Central memory CD8-positive, alpha-beta T cell (primary cell): ENCODE results near the gene TRPM5.

ENCODE experiments used
- ATAC-seq: fragments of 150-1000 bp; cut with Tn5 transposase; replicated peaks from 2 replicates; pipeline ENCODE4 v1.10.0; 2022; ENCODE audit warnings: mild to moderate bottlenecking, moderate FRiP score, moderate number of reproducible peaks; ENCODE audit not compliant: poor library complexity, severe bottlenecking; ENCODE audit errors: extremely low read depth
- DNase-seq, 2 donors: peaks; one replicate each; pipeline ENCODE4 v3.0.0; 2021; ENCODE audit warnings: low spot score in 2 of 2
- H3K27ac Mint-ChIP-seq: one replicate; pipeline ENCODE4 v1.8.0; 2022; ENCODE audit warnings: low read depth, mild to moderate bottlenecking, moderate library complexity, mixed read lengths
- H3K27me3 Mint-ChIP-seq: one replicate; pipeline ENCODE4 v1.8.0; 2022; ENCODE audit warnings: mixed read lengths
- H3K36me3 Mint-ChIP-seq: one replicate; pipeline ENCODE4 v1.8.0; 2022; ENCODE audit warnings: mild to moderate bottlenecking, moderate library complexity, mixed read lengths; ENCODE audit not compliant: insufficient read depth
- H3K4me1 Mint-ChIP-seq: one replicate; pipeline ENCODE4 v1.8.0; 2022; ENCODE audit warnings: mixed read lengths
- H3K4me3 Mint-ChIP-seq: one replicate; pipeline ENCODE4 v1.8.0; 2022; ENCODE audit warnings: mild to moderate bottlenecking, moderate library complexity, mixed read lengths
- H3K9me3 Mint-ChIP-seq: one replicate; pipeline ENCODE4 v1.8.0; 2022; ENCODE audit warnings: mixed read lengths

TRPM5 gene

GRCh38 chr11:2466069-2466801 lies 21.9 kb upstream of the TRPM5 start:
- ATAC-seq: no peak
- H3K27me3 Mint-ChIP-seq: no peaks in the 10 kb centered on the region
- DNase-seq: no peak
- no peak overlapping the region for H3K27ac Mint-ChIP-seq
- peaks cover 14% of the 10 kb centered on the region for H3K4me1 Mint-ChIP-seq
- H3K36me3 Mint-ChIP-seq: peaks cover 6% of the 10 kb centered on the region
- no peaks in the 10 kb centered on the region for H3K9me3 Mint-ChIP-seq
- H3K4me3 Mint-ChIP-seq: peak overlapping the region; percentile 68

DNA sequence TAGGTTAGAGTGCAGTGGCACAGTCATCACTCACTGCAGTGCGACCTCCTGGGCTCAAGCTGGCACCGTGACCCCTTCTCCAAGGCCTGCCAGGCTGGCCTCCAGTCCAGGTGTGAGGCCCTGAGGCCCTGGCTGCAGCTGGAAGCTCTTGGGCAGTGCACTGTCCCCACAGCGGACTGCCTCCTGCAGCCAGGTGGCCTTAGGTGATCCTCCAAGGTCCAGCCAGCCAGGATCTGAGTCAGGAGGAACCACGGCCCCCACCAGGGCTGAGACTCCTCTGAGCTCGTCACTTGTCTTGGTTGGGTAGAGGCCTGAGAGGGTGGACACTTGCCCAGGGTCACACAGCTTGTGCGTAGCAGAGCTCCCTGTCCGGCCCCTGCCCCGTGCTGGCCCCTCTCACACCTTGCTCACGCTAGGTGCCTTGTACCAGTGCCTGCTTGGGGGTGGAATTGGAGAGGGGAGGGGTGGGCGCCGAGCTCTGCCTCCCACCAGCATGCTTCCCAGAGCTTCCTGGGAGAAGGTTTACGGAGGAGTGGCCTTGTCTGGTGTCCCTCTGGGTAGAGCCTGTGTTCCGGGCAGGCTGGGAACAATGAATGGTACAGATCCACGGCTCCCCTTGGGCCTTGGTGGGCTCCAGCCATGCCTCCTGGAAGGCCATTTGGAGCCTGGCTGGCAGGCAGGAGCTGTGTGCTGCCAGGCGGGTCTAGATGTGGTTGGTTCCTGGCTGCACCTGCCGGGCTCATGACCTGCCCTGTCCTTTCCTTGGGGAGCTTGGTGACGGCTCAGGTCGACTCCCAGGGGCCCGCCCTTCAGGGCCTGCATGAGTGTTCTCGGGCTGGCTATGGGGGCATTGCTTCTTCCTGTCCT lies 21.1 kb upstream of the TRPM5 start:
- H3K27me3 Mint-ChIP-seq: no peaks in the 10 kb centered on the region
- no peak for DNase-seq
- no peak for ATAC-seq
- no peak overlapping the region for H3K27ac Mint-ChIP-seq
- peaks cover 14% of the 10 kb centered on the region for H3K4me1 Mint-ChIP-seq
- H3K9me3 Mint-ChIP-seq: no peaks in the 10 kb centered on the region
- H3K4me3 Mint-ChIP-seq: peak overlapping the region; percentile 41
- peaks cover 6% of the 10 kb centered on the region for H3K36me3 Mint-ChIP-seq

DNA sequence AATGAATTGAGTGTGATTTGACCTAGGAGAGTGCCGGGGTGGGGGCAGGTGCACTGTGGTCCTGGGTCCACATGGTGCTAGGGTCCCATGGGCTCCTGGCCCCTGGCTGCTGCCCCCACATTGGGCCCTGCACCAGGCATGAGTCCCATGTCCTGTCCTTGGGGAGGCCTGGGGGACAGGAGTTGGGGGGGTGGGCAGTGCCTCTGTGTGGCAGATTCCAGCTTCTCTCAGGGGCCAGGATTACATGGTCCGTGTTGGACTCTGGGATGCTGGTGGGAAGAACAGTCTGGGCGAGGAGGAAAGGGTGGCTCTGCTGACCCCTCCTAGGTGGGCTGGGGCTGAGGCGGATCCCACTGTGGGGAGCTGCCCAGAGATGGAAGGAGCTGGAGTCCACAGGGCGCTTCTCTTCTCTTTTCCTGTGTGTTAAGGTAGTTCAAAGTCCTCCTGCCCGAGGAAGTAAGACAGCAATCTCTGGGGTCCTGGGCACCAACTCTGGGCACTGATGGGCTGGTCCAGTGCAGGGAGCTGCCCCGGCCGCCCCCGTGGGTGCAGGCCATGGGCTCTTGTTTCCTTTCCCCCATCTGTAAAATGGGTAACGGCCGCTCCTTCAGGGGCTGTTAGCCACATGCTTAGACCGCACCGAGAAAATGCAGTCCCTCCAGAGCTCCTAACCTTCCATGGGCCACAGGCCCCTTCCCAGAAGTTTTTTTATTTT lies 20.3 kb upstream of the TRPM5 start:
- no peak for ATAC-seq
- H3K27ac Mint-ChIP-seq: no peak overlapping the region

GRCh38 chr11:2463766-2464277 lies 19.5 kb upstream of the TRPM5 start:
- Mint-ChIP-seq H3K4me1 (peaks cover 14% of the 10 kb centered on the region), H3K27ac (no peak overlapping the region), H3K36me3 (peaks cover 6% of the 10 kb centered on the region)

More for the DNA sequence above, 20.3 kb upstream of the TRPM5 start:
- Mint-ChIP-seq H3K36me3 (peaks cover 6% of the 10 kb centered on the region), H3K4me3 (no peak overlapping the region), H3K27me3 (no peaks in the 10 kb centered on the region), H3K9me3 (no peaks in the 10 kb centered on the region), H3K4me1 (peaks cover 14% of the 10 kb centered on the region)
- no peak for DNase-seq

GRCh38 chr11:2462986-2463765 lies 18.9 kb upstream of the TRPM5 start:
- H3K9me3 Mint-ChIP-seq: no peaks in the 10 kb centered on the region
- H3K27ac Mint-ChIP-seq: peak overlapping the region; percentile 49
- DNase-seq (no peak), ATAC-seq (peak; percentile 44)
- H3K27me3 Mint-ChIP-seq: no peaks in the 10 kb centered on the region
- H3K36me3 Mint-ChIP-seq: peaks cover 6% of the 10 kb centered on the region
- H3K4me1 Mint-ChIP-seq: peaks cover 14% of the 10 kb centered on the region
- peak overlapping the region; percentile 38 for H3K4me3 Mint-ChIP-seq

More at GRCh38 chr11:2463766-2464277, 19.5 kb upstream of the TRPM5 start:
- ATAC-seq (no peak), DNase-seq (no peak)
- Mint-ChIP-seq H3K27me3 (no peaks in the 10 kb centered on the region), H3K9me3 (no peaks in the 10 kb centered on the region), H3K4me3 (peak overlapping the region; percentile 38)

DNA sequence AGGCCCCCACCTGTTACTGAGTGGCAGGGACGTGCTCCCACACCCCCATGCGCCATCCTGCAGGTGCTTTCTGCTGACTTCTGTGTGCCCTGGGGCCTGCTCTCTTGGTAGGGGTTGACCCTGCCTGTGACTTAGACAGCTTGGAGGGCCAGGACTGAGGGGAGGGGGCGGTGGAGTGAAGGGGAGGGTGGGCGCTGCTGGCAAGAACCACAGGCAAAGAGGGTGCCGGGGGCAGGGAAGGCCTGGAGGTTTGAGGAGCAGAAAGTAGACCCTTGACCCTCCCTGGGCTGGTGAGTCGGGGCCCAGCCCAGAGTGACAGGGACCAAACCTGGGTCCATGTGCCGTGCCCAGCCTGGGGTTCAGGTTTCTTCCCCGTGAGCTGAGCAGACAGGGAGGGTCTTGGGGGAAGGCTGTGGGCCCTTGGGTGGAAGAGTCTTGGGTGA lies 18.2 kb upstream of the TRPM5 start:
- no peaks in the 10 kb centered on the region for H3K27me3 Mint-ChIP-seq
- DNase-seq (no peak), ATAC-seq (no peak)
- peaks cover 13% of the 10 kb centered on the region for H3K4me1 Mint-ChIP-seq
- H3K27ac Mint-ChIP-seq: peak overlapping the region; percentile 49
- H3K4me3 Mint-ChIP-seq: peak overlapping the region; percentile 31
- H3K9me3 Mint-ChIP-seq: no peaks in the 10 kb centered on the region
- peaks cover 6% of the 10 kb centered on the region for H3K36me3 Mint-ChIP-seq

DNA sequence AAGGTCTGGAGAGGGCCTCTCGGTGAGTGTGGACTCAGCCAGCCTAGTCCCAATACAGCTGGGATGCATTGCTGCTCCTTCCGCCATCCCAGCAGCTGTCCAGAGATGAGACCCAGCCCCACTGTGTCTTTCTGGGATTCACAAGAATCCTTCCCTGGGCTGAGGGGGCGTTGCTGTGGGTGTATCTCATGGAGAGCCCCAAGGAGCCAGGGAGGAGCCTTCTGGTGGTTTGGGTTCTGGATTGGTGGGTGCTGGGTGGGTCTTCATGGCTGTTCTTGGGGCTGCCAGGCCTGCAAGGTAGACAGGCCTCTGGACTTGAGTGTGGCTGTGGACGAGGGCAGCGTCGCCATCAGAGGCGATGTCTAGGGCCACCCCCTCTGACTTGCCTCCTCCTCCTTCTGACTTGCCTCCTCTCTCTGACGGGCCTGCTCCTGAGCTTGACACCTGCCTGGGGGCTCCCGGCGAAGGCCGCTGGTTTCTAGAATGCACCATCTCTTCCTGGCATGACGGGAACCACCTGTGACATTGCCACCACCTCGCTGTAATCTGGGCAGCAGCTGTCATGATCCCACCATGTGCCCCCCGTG lies 17.7 kb upstream of the TRPM5 start:
- ATAC-seq: no peak
- no peak for DNase-seq
- Mint-ChIP-seq H3K27ac (peak overlapping the region; percentile 49), H3K27me3 (no peaks in the 10 kb centered on the region), H3K4me3 (no peak overlapping the region), H3K4me1 (peaks cover 8% of the 10 kb centered on the region), H3K36me3 (peaks cover 6% of the 10 kb centered on the region), H3K9me3 (no peaks in the 10 kb centered on the region)

DNA sequence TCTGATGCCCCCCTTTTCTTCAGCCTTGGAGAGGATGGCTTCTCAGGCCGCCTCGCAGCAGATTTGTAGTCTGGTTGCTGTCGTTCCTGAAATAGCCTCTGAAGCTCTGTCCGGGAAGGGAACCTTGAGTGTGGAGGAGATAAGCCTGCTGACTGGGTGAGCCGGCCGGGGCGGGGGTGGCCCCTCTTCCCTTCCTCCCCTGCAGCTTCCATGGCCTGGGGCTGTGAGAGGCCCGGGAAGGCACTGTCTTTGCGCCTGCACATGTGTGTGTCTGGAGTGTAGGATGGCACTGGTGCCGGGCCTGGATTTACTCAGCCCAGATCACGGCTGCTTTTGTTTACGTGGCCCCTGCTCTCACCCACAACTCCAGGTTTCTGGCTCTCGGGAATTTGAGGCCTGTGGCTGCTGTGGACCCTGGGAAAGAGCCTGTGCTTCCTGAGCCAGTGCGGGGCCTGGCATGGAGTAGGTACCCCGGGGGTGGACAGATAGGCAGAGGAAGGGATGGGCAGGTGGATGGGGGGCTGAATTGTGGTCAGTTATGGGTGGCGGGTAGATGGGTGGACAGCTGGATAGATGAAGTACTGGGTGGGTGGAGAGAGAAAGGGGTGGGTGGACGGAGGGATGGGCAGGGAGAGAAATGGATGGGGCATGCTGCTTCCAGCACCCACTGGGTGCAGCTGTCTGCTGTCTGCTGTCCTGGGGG lies 17.1 kb upstream of the TRPM5 start:
- no peak for DNase-seq
- peaks cover 3% of the 10 kb centered on the region for H3K36me3 Mint-ChIP-seq
- H3K27me3 Mint-ChIP-seq: no peaks in the 10 kb centered on the region
- no peak for ATAC-seq
- H3K9me3 Mint-ChIP-seq: no peaks in the 10 kb centered on the region
- H3K27ac Mint-ChIP-seq: peak overlapping the region; percentile 49
- no peak overlapping the region for H3K4me3 Mint-ChIP-seq
- peaks cover 1% of the 10 kb centered on the region for H3K4me1 Mint-ChIP-seq

GRCh38 chr11:2460540-2461252 lies 16.4 kb upstream of the TRPM5 start:
- H3K27ac Mint-ChIP-seq: no peak overlapping the region
- no peaks in the 10 kb centered on the region for H3K27me3 Mint-ChIP-seq
- H3K4me3 Mint-ChIP-seq: no peak overlapping the region
- peaks cover 3% of the 10 kb centered on the region for H3K36me3 Mint-ChIP-seq
- no peaks in the 10 kb centered on the region for H3K9me3 Mint-ChIP-seq
- ATAC-seq (no peak), DNase-seq (no peak)
- no peaks in the 10 kb centered on the region for H3K4me1 Mint-ChIP-seq

GRCh38 chr11:2459796-2460531 lies 15.7 kb upstream of the TRPM5 start:
- Mint-ChIP-seq H3K36me3 (peaks cover 4% of the 10 kb centered on the region), H3K4me1 (no peaks in the 10 kb centered on the region), H3K9me3 (no peaks in the 10 kb centered on the region), H3K4me3 (no peak overlapping the region), H3K27ac (no peak overlapping the region), H3K27me3 (no peaks in the 10 kb centered on the region)
- no peak for ATAC-seq
- no peak for DNase-seq
